Measurements from ENCODE around the gene MTMR12.

MTMR12 gene

DNA sequence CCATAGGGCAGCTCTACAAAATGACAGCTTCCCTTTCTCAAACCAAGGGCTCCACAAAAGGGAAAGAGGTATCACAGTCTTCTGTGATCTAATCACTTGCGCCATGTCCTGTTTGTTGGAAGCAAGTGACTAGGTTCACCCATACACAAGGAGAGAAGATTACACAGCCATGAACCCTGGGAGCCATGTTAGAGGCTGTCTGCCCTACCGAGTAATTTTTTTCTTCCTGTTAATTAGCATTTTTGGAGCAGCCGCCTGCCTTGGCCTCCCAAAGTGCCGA lies 105.4 kb downstream of the MTMR12 start:
- peaks cover 0 to 15% (median 5%) of the 10 kb centered on the region in 4 donors for H3K4me1 ChIP-seq
- TF ChIP-seq, protein P1, sequence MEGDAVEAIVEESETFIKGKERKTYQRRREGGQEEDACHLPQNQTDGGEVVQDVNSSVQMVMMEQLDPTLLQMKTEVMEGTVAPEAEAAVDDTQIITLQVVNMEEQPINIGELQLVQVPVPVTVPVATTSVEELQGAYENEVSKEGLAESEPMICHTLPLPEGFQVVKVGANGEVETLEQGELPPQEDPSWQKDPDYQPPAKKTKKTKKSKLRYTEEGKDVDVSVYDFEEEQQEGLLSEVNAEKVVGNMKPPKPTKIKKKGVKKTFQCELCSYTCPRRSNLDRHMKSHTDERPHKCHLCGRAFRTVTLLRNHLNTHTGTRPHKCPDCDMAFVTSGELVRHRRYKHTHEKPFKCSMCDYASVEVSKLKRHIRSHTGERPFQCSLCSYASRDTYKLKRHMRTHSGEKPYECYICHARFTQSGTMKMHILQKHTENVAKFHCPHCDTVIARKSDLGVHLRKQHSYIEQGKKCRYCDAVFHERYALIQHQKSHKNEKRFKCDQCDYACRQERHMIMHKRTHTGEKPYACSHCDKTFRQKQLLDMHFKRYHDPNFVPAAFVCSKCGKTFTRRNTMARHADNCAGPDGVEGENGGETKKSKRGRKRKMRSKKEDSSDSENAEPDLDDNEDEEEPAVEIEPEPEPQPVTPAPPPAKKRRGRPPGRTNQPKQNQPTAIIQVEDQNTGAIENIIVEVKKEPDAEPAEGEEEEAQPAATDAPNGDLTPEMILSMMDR (IDR thresholded peaks at IDR 0.05), result no peak
- H3K4me3 ChIP-seq, result no peak overlapping the region
- no peaks in the 10 kb centered on the region for H3K9me3 ChIP-seq
- H3K27me3 ChIP-seq, result no peaks in the 10 kb centered on the region
- no peak for DNase-seq
- intact Hi-C loops (cut with DNase I; ENCODE audit: low total_unique reads), result no loop called here
- H3K27ac ChIP-seq, result no peak overlapping the region
- H3K36me3 ChIP-seq, result no peaks in the 10 kb centered on the region

DNA sequence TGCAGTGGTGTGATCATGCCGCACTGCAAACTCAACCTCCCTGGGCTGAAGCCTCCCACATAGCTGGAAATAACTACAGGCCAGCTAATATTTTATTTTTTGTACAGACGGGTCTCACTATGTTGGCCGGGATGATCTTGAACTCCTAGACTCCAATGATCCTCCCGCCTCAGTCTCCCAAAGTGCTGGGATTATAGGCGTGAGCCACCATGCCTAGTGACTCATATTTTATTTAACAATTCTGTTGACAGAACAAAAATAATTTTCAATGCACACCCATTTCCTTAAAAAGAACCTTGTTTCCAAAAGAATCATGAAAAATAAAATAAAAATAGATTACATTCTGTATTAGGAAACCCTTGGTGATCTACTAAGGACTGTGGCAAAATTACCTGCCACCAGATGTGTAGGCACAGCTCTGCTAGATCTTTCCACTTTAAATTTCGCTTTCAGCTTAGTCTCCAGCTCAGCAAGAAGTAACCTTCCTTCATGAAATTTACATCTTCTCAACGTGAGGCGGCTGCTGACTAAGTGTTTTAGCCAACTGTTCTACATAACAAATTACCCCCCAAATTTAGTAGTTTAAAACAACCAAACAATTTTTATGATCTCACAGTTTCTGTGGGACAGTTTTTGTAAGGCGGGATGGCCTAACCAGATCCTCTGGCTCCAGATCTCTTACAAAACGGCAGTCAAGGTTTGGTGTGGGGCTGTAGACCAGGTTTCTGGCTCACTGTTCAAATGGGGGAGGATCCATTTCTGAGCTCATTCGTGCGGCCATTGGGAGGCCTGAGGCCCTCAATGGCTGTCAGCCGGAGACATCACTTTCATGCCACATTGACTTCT lies 106.0 kb downstream of the MTMR12 start:
- intact Hi-C loops (cut with DNase I; ENCODE audit: low total_unique reads), result no loop called here
- no peak for DNase-seq
- Histone ChIP-seq H3K9me3 (no peaks in the 10 kb centered on the region), H3K27ac (no peak overlapping the region), H3K4me1 (peaks cover 0 to 15% (median 5%) of the 10 kb centered on the region in 4 donors), H3K4me3 (no peak overlapping the region), H3K27me3 (no peaks in the 10 kb centered on the region), H3K36me3 (no peaks in the 10 kb centered on the region)
- TF ChIP-seq, protein P1 (IDR thresholded peaks at IDR 0.05), result no peak

DNA sequence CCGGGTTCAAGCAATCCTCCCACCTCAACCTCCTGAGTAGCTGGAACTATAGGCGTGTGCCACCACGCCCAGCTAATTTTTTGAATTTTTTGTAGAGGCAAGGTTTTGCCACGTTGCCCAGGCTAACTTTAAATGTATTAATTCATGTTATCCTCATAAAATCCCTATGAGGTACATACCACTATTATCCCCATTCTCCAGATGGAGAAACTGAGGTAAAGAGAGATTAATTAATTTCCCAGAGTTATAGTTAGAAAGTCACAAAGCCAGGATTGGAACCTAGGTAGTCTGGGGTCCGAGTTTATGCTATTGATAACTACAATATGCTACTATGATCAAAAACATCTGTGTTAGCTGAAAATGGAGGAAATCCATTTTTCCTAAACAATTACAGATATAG lies 106.7 kb downstream of the MTMR12 start:
- Histone ChIP-seq H3K27me3 (no peaks in the 10 kb centered on the region), H3K27ac (no peak overlapping the region), H3K9me3 (no peaks in the 10 kb centered on the region), H3K4me1 (peaks cover 0 to 15% (median 5%) of the 10 kb centered on the region in 4 donors), H3K36me3 (no peaks in the 10 kb centered on the region), H3K4me3 (no peak overlapping the region)
- DNase-seq, result no peak
- intact Hi-C loops (cut with DNase I; ENCODE audit: low total_unique reads), result no loop called here
- TF ChIP-seq, protein P1 (IDR thresholded peaks at IDR 0.05), result no peak

DNA sequence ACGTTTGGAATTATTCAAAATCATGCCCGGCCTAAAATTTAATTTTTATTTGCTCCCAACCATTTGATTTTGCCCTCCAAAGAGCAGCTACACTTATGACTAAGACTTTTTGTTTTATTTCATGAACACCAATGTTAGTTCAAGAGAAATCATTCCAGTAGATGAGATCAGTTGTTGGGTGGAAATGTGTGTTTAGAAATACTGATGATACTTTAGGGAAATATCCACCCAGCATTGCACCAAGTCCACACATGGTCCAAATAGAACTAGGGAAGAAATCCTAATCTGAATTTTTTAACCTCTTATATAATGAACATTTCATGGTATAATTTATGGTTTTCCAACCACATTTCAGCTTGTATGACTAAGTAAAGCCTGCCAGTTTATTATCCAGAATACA lies 110.3 kb downstream of the MTMR12 start:
- Histone ChIP-seq H3K36me3 (no peaks in the 10 kb centered on the region), H3K4me3 (no peak overlapping the region), H3K27me3 (no peaks in the 10 kb centered on the region), H3K4me1 (peaks cover 0 to 20% (median 6%) of the 10 kb centered on the region in 4 donors), H3K9me3 (no peaks in the 10 kb centered on the region), H3K27ac (no peak overlapping the region)
- intact Hi-C loops (cut with DNase I; ENCODE audit: low total_unique reads), result no loop called here
- TF ChIP-seq, protein P1 (IDR thresholded peaks at IDR 0.05), result no peak
- no peak for DNase-seq

DNA sequence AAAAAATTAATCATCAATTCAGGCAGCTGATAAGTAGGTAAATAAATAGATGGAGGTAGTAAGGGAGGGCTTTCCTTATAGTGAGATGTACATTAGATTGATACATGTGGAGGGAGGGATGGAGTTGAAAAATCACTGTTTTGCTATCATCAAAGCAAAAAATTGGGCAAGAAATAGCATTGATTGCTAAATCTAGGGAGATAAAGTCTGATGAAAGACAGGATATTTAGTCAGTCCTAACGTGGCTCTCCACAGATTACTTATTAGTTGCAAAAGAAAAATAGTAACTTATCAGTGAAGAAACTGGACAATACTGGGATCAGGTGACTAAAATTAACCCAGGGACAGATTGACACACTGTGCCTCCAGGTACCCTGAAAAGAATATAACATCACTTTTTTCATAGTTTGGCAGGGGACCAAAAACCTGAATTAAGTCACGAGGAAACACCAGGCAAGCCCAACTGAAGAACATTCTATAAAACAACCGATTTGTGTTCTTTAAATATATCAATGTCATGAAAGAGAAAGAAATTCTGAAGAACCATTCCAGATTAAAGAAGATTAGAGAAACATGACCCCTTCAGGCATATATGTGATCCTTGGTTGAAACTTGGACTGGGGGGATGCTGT lies 111.5 kb downstream of the MTMR12 start:
- Histone ChIP-seq H3K4me3 (no peak overlapping the region), H3K27me3 (no peaks in the 10 kb centered on the region), H3K9me3 (no peaks in the 10 kb centered on the region), H3K4me1 (peaks cover 0 to 13% (median 3%) of the 10 kb centered on the region in 4 donors), H3K36me3 (no peaks in the 10 kb centered on the region), H3K27ac (no peak overlapping the region)
- DNase-seq, result no peak
- intact Hi-C loops (cut with DNase I; ENCODE audit: low total_unique reads), result no loop called here
- TF ChIP-seq, protein P1 (IDR thresholded peaks at IDR 0.05), result no peak

Measured in tibial artery (tissue), 4 donors.